GM12891 (cell line): Measurements from ENCODE around the gene FMN1.

Experiments
- PAX5 ChIP-seq: IDR thresholded peaks from 2 replicates; pipeline ENCODE4 v1.6.1; 2011; ENCODE audit warnings: low read length, moderate library complexity, mild to moderate bottlenecking; ENCODE audit not compliant: insufficient read depth, severe bottlenecking
- POLR2A ChIP-seq: IDR thresholded peaks from 2 replicates; pipeline ENCODE4 v1.6.1; 2011; ENCODE audit warnings: low read depth, low read length, control low read depth
- POLR2AphosphoS5 ChIP-seq: IDR thresholded peaks from 2 replicates; pipeline ENCODE4 v1.6.1; 2011; ENCODE audit warnings: low read depth, low read length, control low read depth
- POU2F2 ChIP-seq: IDR thresholded peaks from 2 replicates; pipeline ENCODE4 v1.6.1; 2011; ENCODE audit warnings: low read depth, mild to moderate bottlenecking, control low read depth, low read length, moderate library complexity
- SPI1 ChIP-seq: IDR thresholded peaks from 2 replicates; pipeline ENCODE4 v1.6.1; 2011; ENCODE audit warnings: low read depth, low read length, control low read depth
- TAF1 ChIP-seq: IDR thresholded peaks from 2 replicates; pipeline ENCODE4 v1.6.1; 2011; ENCODE audit warnings: low read depth, low read length, control low read depth

DNA sequence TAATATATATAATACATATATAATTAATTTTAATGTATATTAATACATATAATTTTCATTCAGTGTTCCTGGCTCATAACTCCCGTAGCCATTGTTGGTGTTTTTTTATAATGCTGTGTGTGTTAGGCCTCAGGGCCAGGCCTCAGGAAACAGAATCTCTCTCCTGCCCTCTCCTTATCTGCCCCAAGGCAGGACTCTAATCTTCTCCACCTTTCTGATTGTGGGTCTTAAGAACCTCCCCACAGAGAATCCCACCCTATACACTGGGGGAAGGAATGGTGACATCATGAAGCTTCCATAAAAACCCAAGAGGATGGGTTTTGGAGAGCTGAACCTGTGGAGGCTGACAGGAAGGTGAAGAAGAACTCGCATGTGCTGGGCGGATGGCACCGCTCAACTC is 4.0 kb upstream of the FMN1 start:
- TF ChIP-seq POLR2A = no peak
- no peak for TF ChIP-seq TAF1
- TF ChIP-seq POLR2AphosphoS5 = no peak
- TF ChIP-seq SPI1 = no peak
- TF ChIP-seq PAX5 = no peak
- TF ChIP-seq POU2F2 = no peak
